GM12873 (cell line): ENCODE results near the gene REG4.

Source experiments
- TF ChIP-seq, protein P1 (sequence below): IDR thresholded peaks from 2 replicates; pipeline ENCODE4 v1.5.1; 2012; ENCODE audit warnings: low read depth, mild to moderate bottlenecking, moderate library complexity, low read length, control low read depth; ENCODE audit not compliant: insufficient read depth; ENCODE audit errors: missing control alignments

The REG4 gene

DNA sequence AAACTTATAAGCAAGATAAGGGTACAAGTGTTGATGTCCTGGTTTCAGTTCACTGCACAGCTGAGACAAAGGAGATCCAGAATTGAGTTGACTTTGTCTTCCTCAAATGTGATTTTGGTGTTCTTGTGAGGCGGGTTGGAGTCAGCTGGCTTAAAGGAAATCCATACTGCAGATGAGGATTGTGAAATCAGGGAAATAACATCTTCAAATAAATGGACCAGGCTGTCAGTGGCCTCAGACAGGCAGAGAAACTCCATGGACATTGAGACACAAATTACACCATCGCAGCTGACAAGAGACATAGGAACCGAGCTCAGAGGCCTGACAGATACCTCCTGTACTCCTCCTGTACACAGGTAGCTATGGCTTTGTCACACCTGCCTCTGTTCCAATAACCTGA, 27.0 kb upstream of the REG4 start:
- TF ChIP-seq, protein P1, sequence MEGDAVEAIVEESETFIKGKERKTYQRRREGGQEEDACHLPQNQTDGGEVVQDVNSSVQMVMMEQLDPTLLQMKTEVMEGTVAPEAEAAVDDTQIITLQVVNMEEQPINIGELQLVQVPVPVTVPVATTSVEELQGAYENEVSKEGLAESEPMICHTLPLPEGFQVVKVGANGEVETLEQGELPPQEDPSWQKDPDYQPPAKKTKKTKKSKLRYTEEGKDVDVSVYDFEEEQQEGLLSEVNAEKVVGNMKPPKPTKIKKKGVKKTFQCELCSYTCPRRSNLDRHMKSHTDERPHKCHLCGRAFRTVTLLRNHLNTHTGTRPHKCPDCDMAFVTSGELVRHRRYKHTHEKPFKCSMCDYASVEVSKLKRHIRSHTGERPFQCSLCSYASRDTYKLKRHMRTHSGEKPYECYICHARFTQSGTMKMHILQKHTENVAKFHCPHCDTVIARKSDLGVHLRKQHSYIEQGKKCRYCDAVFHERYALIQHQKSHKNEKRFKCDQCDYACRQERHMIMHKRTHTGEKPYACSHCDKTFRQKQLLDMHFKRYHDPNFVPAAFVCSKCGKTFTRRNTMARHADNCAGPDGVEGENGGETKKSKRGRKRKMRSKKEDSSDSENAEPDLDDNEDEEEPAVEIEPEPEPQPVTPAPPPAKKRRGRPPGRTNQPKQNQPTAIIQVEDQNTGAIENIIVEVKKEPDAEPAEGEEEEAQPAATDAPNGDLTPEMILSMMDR: no peak

DNA sequence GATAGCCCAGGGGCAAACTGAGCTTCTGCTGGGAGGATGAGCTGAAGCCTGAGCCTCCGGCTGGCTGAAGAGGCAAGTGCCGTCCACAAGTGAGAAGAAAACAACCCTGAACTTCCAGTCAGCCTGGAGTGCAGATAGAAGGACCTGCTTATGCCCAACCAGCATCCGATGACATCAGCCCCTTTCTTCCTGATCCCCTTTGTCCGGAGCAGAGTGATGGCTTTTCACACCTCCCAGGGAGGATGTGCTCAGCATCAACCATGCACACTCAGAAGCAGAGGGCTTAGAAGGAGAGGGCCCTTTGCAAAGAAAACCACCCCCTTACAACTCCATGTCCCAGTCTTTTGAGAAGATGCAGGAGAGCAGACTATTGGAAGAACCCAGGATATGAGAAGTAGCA, 23.7 kb upstream of the REG4 start:
- TF ChIP-seq, protein P1: no peak

DNA sequence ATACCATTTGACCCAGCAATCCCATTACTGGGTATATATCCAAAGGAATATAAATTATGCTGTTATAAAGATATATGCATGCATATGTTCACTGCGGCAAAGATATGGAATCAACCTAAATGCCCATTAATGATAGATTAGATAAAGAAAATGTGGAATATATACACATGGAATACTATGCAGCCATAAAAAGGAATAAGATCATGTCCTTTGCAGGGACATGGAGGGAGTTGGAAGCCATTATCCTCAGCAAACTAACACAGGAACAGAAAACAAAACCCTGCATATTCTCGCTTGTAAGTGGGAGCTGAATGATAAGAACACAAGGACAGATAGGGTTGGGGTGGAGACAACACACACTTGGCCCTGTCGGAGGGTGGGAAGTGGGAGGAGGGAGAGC, 19.8 kb upstream of the REG4 start:
- TF ChIP-seq, protein P1: no peak

DNA sequence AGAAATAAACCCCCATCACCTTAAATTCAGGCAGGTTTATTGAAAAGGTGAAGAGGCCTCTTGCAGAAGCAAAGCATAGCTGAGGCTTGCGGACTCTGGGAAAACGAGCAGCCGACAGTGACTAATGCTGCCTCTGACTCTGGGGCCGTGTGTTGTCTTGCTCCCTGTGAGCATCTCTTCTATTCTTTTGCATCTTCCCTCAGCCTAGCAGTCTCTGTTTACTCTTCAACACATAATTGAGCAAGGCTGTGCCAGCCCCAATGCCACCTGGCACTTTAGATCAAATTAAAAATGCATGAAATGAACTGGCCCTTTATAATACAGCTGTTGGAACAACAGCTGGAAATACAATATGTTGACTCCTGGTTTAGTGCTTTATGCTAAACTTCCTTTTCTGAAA, 18.4 kb upstream of the REG4 start:
- TF ChIP-seq, protein P1: no peak

DNA sequence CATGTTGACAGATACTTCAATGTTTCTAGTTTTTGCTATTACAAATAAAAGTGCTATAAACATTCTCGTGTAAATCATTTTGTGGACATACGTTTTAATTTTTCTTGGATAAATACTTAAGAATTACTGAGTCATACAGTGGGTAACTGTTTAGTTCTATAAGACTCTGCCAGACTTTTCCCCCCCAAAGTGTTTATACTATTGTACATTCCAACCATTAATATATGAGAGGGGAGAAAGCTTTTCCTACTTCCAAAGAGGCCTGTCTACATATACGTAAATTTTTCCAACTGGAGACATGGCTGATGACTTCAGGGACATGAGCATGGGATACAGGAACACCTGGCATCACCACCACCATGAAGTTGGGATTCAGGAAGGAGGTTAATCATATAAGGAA, 17.0 kb upstream of the REG4 start:
- TF ChIP-seq, protein P1: no peak

DNA sequence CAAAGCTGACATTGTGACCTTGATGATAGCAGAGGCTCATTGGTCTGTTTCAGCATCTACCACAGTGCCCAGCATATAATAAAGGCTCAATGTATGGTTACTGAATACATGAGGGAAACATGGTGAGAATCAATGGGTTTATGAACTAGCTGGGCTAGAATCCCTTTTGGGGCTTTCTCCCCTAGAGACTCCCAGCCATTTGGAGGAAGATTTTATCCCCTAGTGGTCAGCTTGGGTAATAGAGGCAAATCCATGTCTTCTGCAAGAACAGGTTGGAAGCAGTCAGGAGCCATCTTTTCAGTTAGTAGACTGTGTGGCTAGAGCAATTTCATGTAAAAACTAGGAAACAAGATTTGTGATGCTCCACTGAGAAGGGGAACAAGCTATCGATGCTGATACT, 15.8 kb upstream of the REG4 start:
- TF ChIP-seq, protein P1: peak; percentile 69

DNA sequence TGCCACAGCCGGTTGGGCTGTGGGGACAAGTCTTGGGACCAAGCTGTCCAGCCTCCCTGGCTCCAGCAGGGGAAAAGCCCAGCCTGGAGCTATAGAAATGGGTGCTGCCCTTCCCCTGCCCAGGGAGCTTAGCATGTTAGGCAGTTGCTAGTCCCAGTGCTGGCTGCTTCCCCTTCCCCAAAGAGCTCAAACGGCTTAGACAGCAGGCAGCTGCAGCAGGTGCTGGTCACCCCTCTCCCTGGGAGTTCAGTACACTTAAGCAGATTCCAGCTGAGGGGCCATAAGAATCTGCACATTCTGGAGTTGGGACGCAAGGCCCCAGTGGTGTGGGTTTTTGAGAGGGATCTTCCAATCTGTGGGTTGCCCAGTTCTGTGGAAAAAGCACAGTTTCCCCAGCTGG, 11.1 kb upstream of the REG4 start:
- TF ChIP-seq, protein P1: no peak
